Neutrophil (primary cell): Measurements from ENCODE around the gene RBM33.

Experiments used
- H3K27ac ChIP-seq: fragments of 200-600 bp; sonication (generic); 2 replicates; pipeline ENCODE4 v1.5.1; 2016; ENCODE audit warnings: mild to moderate bottlenecking, moderate library complexity
- H3K27me3 ChIP-seq: fragments of 200-600 bp; sonication (generic); 2 replicates; pipeline ENCODE4 v1.6.0; 2016; ENCODE audit warnings: mild to moderate bottlenecking
- H3K36me3 ChIP-seq: fragments of 200-600 bp; sonication (generic); 2 replicates; pipeline ENCODE4 v1.5.1; 2017
- H3K4me1 ChIP-seq, 2 experiments: fragments of 200-600 bp in 1 of 2; sonication (generic) in 1 of 2; 1 replicate in 1 of 2; 2 replicates in 1 of 2; pipeline versions ENCODE4 v1.5.1 to v1.6.1; 2013 to 2016; ENCODE audit warnings: low read depth in 1 of 2, low read length in 1 of 2, mild to moderate bottlenecking in 1 of 2, moderate library complexity in 1 of 2; ENCODE audit not compliant: control insufficient read depth in 1 of 2, insufficient read depth in 1 of 2
- H3K4me3 ChIP-seq, 2 experiments: fragments of 200-600 bp in 1 of 2; sonication (generic) in 1 of 2; 1 replicate in 1 of 2; 2 replicates in 1 of 2; pipeline ENCODE4 v1.5.1; 2013 to 2016; ENCODE audit warnings: low read depth in 1 of 2, low read length in 1 of 2, mild to moderate bottlenecking in 1 of 2, moderate library complexity in 1 of 2
- H3K9me3 ChIP-seq: fragments of 200-600 bp; sonication (generic); 2 replicates; pipeline ENCODE4 v1.5.1; 2016
- TF ChIP-seq, protein P1 (sequence below): fragments of 200-600 bp; sonication (generic); IDR thresholded peaks from 2 replicates; pipeline ENCODE4 v1.5.1; 2016; ENCODE audit warnings: antibody characterized with exemption

The RBM33 gene

GRCh38 chr7:155640629-155641028, 3.8 kb upstream of the RBM33 start:
- H3K27ac ChIP-seq: no peak overlapping the region
- H3K4me1 ChIP-seq: peaks cover 12 to 13% of the 10 kb centered on the region in 2 experiments
- TF ChIP-seq, protein P1, sequence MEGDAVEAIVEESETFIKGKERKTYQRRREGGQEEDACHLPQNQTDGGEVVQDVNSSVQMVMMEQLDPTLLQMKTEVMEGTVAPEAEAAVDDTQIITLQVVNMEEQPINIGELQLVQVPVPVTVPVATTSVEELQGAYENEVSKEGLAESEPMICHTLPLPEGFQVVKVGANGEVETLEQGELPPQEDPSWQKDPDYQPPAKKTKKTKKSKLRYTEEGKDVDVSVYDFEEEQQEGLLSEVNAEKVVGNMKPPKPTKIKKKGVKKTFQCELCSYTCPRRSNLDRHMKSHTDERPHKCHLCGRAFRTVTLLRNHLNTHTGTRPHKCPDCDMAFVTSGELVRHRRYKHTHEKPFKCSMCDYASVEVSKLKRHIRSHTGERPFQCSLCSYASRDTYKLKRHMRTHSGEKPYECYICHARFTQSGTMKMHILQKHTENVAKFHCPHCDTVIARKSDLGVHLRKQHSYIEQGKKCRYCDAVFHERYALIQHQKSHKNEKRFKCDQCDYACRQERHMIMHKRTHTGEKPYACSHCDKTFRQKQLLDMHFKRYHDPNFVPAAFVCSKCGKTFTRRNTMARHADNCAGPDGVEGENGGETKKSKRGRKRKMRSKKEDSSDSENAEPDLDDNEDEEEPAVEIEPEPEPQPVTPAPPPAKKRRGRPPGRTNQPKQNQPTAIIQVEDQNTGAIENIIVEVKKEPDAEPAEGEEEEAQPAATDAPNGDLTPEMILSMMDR: no peak
- H3K36me3 ChIP-seq: no peaks in the 10 kb centered on the region
- H3K9me3 ChIP-seq: no peaks in the 10 kb centered on the region
- no peak overlapping the region for H3K4me3 ChIP-seq
- peaks cover 29% of the 10 kb centered on the region for H3K27me3 ChIP-seq

GRCh38 chr7:155643804-155644177, 670 bp upstream of the RBM33 start:
- Histone ChIP-seq H3K4me1 (peaks cover 23 to 39% of the 10 kb centered on the region in 2 experiments), H3K36me3 (peaks cover 12% of the 10 kb centered on the region), H3K27ac (peak overlapping the region; percentile 95), H3K27me3 (peaks cover 2% of the 10 kb centered on the region), H3K9me3 (no peaks in the 10 kb centered on the region), H3K4me3 (peak overlapping the region; percentile 74 to 98)
- TF ChIP-seq, protein P1: no peak

- peak overlapping the region; percentile 95 for H3K27ac ChIP-seq
- H3K27me3 ChIP-seq: no peaks in the 10 kb centered on the region
- peaks cover 12% of the 10 kb centered on the region for H3K36me3 ChIP-seq
- TF ChIP-seq, protein P1: no peak
- H3K4me3 ChIP-seq: peak overlapping the region; percentile 74 to 98
- H3K4me1 ChIP-seq: peaks cover 23 to 39% of the 10 kb centered on the region in 2 experiments
- no peaks in the 10 kb centered on the region for H3K9me3 ChIP-seq
Observed at GRCh38 chr7:155644971-155645509, 579 bp downstream of the RBM33 start.

DNA sequence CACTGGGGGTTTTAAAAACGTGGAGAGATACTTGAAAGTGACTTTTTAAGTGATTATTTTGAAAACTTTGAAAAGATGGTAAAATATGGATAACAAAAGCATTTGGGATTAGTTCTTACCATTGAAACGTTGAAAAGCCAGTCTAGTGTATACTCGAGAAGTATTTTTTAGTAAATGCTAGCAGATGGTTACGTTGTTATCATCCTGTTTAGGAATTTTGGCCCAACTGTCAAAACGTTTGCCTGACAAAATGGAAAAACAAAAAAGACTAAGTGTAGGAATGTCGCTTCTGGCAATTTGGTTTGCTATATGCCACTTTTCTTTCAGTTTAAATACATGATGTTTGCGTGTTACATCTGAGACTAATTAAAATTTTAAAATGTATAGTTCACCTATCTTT, 1.2 kb downstream of the RBM33 start:
- Histone ChIP-seq H3K4me3 (peak overlapping the region; percentile 74 to 98), H3K9me3 (no peaks in the 10 kb centered on the region), H3K27ac (no peak overlapping the region), H3K36me3 (peaks cover 12% of the 10 kb centered on the region), H3K27me3 (no peaks in the 10 kb centered on the region), H3K4me1 (peaks cover 23 to 39% of the 10 kb centered on the region in 2 experiments)
- TF ChIP-seq, protein P1: no peak

GRCh38 chr7:155646669-155647068, 2.2 kb downstream of the RBM33 start:
- Histone ChIP-seq H3K9me3 (no peaks in the 10 kb centered on the region), H3K27me3 (no peaks in the 10 kb centered on the region), H3K36me3 (peaks cover 12% of the 10 kb centered on the region), H3K4me3 (peak overlapping the region in 1 of 2 experiments; percentile 5), H3K4me1 (peaks cover 23 to 39% of the 10 kb centered on the region in 2 experiments), H3K27ac (no peak overlapping the region)
- TF ChIP-seq, protein P1: no peak
